ENCODE results near the gene GP5. TPM values are rescaled to one million over a fixed set of nuclear protein-coding genes. Genes with fewer than 3 reads are reported as not detected.

GP5 gene
- total and polyA plus RNA-seq, 2 of the 13 experiments (the other 11 are each of a cell fraction or from before 2014, with no cell fraction given) = not detected

GRCh38 chr3:194446754-194447153, 47.7 kb upstream of the GP5 start (continued):
- no peak for TF ChIP-seq ZSCAN5A (CRISPR knock-in tag; IDR thresholded peaks at IDR 0.05; ENCODE audit: borderline replicate concordance)
- TF ChIP-seq DR1 (CRISPR knock-in tag; IDR thresholded peaks at IDR 0.05) = no peak
- TF ChIP-seq ELF3 (CRISPR knock-in tag; IDR thresholded peaks at IDR 0.05) = peak; percentile 67
- TF ChIP-seq KDM5B (CRISPR knock-in tag; IDR thresholded peaks at IDR 0.05; ENCODE audit: borderline replicate concordance) = no peak
- TF ChIP-seq CC2D1A (CRISPR knock-in tag; IDR thresholded peaks at IDR 0.05) = no peak
- no peak for TF ChIP-seq TRIM24 (CRISPR knock-in tag; IDR thresholded peaks at IDR 0.05)
- no peak for TF ChIP-seq ARNT2 (CRISPR knock-in tag; IDR thresholded peaks at IDR 0.05; ENCODE audit: low read depth)
- no peak for TF ChIP-seq THAP8 (CRISPR knock-in tag; IDR thresholded peaks at IDR 0.05; ENCODE audit: borderline replicate concordance)
- TF ChIP-seq ATF7 (IDR thresholded peaks at IDR 0.05) = no peak
- no peak for TF ChIP-seq ATF7 (CRISPR knock-in tag; IDR thresholded peaks at IDR 0.05)
- TF ChIP-seq SP1 (IDR thresholded peaks at IDR 0.05) = no peak
- no peak for TF ChIP-seq SP1 (CRISPR knock-in tag; IDR thresholded peaks at IDR 0.05)
- no peak for TF ChIP-seq ZNF761 (CRISPR knock-in tag; conservative IDR thresholded peaks at IDR 0.05)
- no peak for TF ChIP-seq ZNF225 (CRISPR knock-in tag; IDR thresholded peaks at IDR 0.05)
- TF ChIP-seq PATZ1 (CRISPR knock-in tag; IDR thresholded peaks at IDR 0.05) = peak; percentile 13; the same call in 1 of the 2 replicates
- no peak for TF ChIP-seq ZNF10 (CRISPR knock-in tag; IDR thresholded peaks at IDR 0.05; ENCODE audit: borderline replicate concordance, low read depth)
- TF ChIP-seq ZNF7 (CRISPR knock-in tag; IDR thresholded peaks at IDR 0.05) = no peak
- TF ChIP-seq FOXK1 (CRISPR knock-in tag; IDR thresholded peaks at IDR 0.05; ENCODE audit: borderline replicate concordance, low read depth) = no peak
- no peak for TF ChIP-seq CEBPZ (IDR thresholded peaks at IDR 0.05; ENCODE audit: low read length)
- TF ChIP-seq PRDM15 (CRISPR knock-in tag; IDR thresholded peaks at IDR 0.05) = no peak
